ENCODE results near the gene PIK3CD.
"Not testable (repeated sequence)": the region's sequence is repeated elsewhere in the genome, so short reads cannot be mapped to it uniquely, and the experiment has no call there.

The PIK3CD gene

DNA sequence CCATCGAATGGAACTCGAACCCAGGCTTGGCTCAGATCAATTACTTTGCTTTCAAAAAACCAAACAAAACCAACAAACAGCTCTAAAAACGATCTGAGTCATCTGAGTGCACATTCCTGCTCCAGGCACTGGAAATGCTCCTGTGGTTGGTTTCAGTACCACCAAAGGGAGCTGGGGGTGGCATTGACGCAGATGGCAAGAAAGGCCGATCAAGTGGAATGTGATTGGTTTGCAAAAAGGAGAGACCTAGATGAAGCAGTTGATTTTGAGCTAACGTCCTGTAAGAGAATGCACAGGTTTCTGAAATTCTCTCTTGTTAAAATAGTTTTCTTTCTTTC, 39.5 kb downstream of the PIK3CD start:
- no peak for DNase-seq

- no peak for DNase-seq
These were observed 40.2 kb downstream of the PIK3CD start for GRCh38 chr1:9691691-9692090.

- no peak for DNase-seq
These were observed 45.3 kb downstream of the PIK3CD start for GRCh38 chr1:9696793-9697192.

- DNase-seq: peak; percentile 29
These were observed 47.8 kb downstream of the PIK3CD start for GRCh38 chr1:9699361-9699760.

- peak; percentile 87 for DNase-seq
These were observed 48.8 kb downstream of the PIK3CD start for GRCh38 chr1:9700340-9700739.

DNA sequence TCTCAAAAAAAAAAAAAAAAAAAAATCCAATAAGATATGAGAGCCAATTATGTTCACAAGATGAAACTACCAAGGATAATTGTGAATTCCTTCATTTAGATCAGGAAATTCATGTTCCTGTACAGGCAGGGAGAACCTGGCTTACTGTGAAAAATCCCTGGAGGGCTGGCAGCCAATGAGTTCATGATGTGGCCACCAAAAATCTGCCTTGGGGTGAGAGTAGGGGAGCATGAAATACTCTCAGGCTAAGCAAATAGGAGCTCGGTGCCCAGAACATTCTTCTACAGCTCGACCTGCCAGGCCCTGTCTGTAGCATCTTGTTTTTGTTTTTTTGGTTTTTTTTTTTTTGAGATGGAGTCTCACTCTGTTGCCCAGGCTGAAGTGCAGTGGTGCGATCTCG, 50.1 kb downstream of the PIK3CD start:
- no peak for DNase-seq

DNA sequence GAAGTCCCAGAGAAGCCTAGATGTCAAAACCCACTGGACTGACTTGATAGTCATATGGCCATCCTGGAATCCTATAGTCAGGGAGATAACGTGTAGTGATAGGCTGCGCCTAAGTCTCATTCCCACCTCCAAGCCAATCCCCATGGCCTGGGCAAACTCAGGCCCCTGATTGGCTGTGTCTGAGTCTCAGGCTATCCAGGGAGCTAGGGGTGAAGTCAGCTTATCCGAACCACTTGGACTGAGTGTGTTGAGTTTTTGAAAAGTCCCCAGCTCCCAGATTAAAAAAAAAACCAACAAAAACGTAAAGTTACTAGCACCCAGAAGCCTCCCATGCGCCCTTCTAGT, 51.6 kb downstream of the PIK3CD start:
- DNase-seq: no peak

- no peak for DNase-seq
These were observed 52.1 kb downstream of the PIK3CD start for GRCh38 chr1:9703681-9704080.

DNA sequence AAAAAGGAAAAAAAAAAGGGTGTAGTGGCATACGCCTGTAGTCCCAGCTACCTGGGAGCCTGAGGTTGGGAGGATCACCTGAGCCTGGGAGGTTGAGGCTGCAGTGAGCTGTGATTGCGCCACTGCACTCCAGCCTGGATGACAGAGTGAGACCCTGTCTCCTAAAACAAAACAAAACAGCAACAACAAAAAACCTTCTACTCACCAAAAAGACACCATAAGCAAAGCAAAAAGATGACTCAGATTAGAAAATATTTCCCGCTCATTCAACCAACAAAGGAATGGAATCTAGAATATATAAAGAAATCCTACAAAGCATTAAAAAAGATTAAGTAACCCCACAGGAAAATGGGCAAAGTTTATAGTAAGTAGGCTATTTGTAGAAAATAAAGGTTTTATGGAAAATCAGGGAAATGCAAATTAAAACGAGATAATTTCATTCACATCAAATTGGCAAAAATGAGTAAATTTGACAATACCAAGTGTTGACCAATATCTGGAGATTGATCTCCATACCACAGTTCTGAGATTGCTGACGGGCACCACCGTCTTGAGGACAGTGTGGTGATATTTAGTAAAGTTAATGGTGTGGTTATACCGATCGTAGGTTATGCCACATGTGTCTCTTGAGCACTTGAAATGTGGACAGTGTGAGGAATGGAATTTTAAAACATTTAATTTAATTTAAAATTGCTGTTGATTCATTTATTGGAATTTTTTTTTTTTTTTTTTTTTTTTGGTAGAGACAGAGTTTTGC, 54.0 kb downstream of the PIK3CD start:
- peak; percentile 30 for DNase-seq

GRCh38 chr1:9706178-9706577, 54.6 kb downstream of the PIK3CD start:
- no peak for DNase-seq

DNA sequence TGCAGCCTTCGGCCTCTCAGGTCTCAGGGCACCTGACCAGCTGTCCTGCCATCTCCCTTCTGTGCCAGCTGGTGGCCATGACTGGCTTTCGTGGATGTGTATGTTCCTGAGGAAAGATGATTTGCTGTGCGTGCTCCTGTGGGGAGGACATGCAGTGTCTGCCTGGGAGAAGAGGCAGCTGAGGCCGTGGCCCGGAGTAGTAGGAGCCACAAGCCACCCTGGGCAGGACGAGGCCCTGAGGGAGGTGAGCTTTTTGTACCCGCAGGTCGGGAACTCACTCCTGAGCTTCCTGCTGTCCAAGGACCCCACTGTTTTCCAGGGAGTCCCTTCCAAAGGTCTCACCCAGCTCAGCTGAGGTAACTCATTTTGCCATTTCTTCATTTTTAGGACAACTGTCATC, 58.5 kb downstream of the PIK3CD start:
- DNase-seq: no peak

DNA sequence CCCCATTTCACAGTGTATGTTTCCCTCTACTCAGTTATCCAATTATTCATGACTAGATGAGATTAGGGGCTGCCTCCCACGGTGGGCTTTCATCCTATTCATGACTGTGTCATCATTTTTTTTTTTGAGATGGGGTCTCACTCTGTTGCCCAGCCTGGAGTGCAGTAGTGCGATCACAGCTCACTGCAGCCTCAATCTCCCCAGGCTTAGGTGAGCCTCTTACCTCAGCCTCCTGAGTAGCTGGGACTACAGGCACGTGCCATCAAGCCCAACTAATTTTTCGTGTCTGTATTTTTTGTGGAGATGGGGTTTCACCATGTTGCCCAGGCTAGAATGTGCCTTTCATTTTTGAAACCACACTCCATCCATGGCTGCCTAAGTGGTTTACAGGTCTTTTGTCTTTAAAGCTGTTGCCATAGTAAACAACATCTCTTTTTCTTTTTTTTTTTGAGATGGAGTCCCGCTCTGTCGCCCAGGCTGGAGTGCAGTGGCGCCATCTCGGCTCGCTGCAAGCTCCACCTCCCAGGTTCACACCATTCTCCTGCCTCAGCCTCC, 60.0 kb downstream of the PIK3CD start:
- no peak for DNase-seq

- DNase-seq: not testable (repeated sequence)
These were observed 61.2 kb downstream of the PIK3CD start for GRCh38 chr1:9712767-9713166.

- DNase-seq: no peak
These were observed 62.8 kb downstream of the PIK3CD start for GRCh38 chr1:9714257-9714718.

DNA sequence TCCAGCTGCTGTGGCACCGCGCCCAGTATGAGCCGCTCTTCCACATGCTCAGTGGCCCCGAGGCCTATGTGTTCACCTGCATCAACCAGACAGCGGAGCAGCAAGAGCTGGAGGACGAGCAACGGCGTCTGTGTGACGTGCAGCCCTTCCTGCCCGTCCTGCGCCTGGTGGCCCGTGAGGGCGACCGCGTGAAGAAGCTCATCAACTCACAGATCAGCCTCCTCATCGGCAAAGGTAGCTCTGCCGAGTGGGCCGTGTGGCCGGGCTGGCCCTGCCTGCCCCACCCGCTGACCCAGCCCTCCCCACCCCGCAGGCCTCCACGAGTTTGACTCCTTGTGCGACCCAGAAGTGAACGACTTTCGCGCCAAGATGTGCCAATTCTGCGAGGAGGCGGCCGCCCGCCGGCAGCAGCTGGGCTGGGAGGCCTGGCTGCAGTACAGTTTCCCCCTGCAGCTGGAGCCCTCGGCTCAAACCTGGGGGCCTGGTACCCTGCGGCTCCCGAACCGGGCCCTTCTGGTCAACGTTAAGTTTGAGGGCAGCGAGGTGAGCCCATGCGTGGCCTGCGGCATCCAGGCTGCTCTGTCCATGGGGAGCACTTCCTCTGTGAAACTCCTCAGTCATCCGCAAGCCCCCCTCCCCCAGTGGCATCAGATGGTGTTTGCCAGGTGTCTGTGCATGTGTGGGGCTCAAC, 64.2 kb downstream of the PIK3CD start:
- DNase-seq: no peak

- DNase-seq: no peak
These were observed 65.1 kb downstream of the PIK3CD start for GRCh38 chr1:9716404-9717192.

DNA sequence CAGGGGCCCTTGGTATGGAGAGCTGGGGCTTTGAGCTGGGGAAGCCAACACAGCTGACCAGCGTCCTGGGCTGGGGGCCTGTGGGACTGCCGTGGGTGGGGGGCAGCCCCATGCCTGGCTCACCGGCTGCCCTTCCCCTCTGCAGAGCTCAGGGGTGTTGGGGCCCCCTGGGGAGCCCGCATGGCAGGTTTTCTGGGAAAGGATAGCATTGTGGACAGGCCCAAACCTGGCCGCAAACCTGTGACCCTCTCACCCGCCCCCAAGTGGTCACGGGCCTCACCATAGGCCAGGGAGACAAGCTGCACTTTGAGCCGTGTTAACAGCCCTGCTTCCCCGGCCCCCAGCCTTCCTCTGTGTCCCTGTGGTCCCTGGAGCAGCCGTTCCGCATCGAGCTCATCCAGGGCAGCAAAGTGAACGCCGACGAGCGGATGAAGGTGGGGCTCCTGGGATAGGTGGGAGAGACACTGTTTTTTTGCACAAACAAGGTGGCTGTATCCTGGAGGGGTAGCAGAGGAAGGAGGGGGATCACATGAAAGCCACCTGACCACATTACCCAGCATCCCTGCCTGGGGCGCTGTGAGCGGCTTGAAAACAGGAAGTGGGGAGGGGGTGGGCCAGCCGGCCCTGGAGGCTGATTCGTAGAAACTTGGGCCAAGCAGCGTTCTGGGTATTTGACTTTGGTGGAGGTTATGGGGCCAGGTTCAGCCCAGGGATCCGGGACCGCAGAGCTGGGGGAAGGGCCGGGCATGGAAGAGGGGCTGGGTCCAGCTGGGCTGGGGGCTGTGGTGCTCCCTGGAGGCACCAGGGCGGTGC, 65.9 kb downstream of the PIK3CD start:
- no peak for DNase-seq

- no peak for DNase-seq
These were observed 66.6 kb downstream of the PIK3CD start for GRCh38 chr1:9718006-9718680.

- DNase-seq: no peak
These were observed 68.6 kb downstream of the PIK3CD start for GRCh38 chr1:9719978-9720722.

GRCh38 chr1:9720785-9721605, 69.5 kb downstream of the PIK3CD start:
- no peak for DNase-seq

All from NCI-H226 (cell line).